DND-41 (cell line): ENCODE data around the gene PLA2G4A.

Experiments
- EZH2 ChIP-seq: IDR thresholded peaks from 3 replicates; pipeline ENCODE4 v1.6.1; 2012; ENCODE audit warnings: borderline replicate concordance, low read depth, mild to moderate bottlenecking, moderate library complexity, low read length, inconsistent platforms; ENCODE audit not compliant: severe bottlenecking
- TF ChIP-seq, protein P1 (sequence below): IDR thresholded peaks from 2 replicates; pipeline ENCODE4 v1.5.1; 2012; ENCODE audit warnings: borderline replicate concordance, low read length, moderate library complexity, mild to moderate bottlenecking; ENCODE audit not compliant: poor library complexity, severe bottlenecking; ENCODE audit errors: extremely low read depth

DNA sequence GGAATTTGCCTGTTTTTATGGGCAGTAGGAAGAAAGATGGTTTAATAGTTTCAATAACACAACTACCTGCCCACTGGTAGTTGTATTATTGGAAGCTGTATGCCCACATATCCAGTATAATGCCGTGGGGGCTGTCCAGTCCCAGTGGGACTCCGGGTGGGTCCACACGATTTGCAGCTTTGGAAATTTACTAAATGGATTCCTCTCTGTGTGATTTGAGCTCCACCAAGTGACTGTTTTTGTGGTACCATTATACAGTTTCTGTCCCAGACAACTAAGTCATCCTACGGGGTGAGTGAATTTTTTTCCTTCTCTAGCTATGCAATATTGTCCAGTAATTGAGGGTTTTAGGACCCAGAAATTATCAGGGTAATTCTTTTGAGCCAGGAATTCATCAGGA, 86.8 kb downstream of the PLA2G4A start:
- TF ChIP-seq, protein P1, sequence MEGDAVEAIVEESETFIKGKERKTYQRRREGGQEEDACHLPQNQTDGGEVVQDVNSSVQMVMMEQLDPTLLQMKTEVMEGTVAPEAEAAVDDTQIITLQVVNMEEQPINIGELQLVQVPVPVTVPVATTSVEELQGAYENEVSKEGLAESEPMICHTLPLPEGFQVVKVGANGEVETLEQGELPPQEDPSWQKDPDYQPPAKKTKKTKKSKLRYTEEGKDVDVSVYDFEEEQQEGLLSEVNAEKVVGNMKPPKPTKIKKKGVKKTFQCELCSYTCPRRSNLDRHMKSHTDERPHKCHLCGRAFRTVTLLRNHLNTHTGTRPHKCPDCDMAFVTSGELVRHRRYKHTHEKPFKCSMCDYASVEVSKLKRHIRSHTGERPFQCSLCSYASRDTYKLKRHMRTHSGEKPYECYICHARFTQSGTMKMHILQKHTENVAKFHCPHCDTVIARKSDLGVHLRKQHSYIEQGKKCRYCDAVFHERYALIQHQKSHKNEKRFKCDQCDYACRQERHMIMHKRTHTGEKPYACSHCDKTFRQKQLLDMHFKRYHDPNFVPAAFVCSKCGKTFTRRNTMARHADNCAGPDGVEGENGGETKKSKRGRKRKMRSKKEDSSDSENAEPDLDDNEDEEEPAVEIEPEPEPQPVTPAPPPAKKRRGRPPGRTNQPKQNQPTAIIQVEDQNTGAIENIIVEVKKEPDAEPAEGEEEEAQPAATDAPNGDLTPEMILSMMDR: no peak
- no peak for TF ChIP-seq EZH2
